Astrocyte (in vitro differentiated cells and primary cell): ENCODE data around the gene CLNS1A.

Source experiments
- EZH2 ChIP-seq: IDR thresholded peaks from 2 replicates; pipeline ENCODE4 v1.6.1; 2012; ENCODE audit warnings: mild to moderate bottlenecking, low read length, inconsistent platforms; ENCODE audit not compliant: insufficient read depth
- TF ChIP-seq, protein P1 (sequence below): IDR thresholded peaks from 2 replicates; pipeline ENCODE4 v1.5.1; 2011; ENCODE audit warnings: low read depth, mild to moderate bottlenecking, inconsistent platforms, low read length, moderate library complexity; ENCODE audit not compliant: insufficient read depth

DNA sequence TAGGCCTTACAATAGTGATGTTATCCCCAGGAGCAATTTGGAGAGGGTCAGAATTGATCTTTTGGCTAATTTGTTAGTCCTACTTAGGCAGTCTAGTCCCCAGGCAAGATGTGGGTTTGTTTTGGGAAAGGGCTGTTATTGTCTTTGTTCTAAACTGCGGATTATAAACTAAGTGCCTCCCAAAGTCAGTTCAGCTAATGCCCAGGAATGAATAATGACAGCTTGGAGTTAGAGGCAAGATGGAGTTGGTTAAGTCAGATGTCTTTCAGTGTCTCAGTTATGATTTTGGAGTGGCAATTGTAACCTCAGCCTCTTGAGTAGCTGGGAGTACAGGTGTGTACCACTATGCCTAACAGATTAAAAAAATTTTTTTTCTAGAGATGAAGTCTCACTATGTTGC is 7.3 kb upstream of the CLNS1A start:
- TF ChIP-seq, protein P1, sequence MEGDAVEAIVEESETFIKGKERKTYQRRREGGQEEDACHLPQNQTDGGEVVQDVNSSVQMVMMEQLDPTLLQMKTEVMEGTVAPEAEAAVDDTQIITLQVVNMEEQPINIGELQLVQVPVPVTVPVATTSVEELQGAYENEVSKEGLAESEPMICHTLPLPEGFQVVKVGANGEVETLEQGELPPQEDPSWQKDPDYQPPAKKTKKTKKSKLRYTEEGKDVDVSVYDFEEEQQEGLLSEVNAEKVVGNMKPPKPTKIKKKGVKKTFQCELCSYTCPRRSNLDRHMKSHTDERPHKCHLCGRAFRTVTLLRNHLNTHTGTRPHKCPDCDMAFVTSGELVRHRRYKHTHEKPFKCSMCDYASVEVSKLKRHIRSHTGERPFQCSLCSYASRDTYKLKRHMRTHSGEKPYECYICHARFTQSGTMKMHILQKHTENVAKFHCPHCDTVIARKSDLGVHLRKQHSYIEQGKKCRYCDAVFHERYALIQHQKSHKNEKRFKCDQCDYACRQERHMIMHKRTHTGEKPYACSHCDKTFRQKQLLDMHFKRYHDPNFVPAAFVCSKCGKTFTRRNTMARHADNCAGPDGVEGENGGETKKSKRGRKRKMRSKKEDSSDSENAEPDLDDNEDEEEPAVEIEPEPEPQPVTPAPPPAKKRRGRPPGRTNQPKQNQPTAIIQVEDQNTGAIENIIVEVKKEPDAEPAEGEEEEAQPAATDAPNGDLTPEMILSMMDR: no peak
- no peak for TF ChIP-seq EZH2
